HG03108 (cell line): ENCODE data around the gene PTRHD1.

Experiments used
- ATAC-seq: cut with Tn5 transposase; IDR thresholded peaks from one replicate; pipeline ENCODE4 v1.9.1; 2021; ENCODE audit warnings: moderate library complexity; ENCODE audit not compliant: unreplicated experiment

Gene PTRHD1

DNA sequence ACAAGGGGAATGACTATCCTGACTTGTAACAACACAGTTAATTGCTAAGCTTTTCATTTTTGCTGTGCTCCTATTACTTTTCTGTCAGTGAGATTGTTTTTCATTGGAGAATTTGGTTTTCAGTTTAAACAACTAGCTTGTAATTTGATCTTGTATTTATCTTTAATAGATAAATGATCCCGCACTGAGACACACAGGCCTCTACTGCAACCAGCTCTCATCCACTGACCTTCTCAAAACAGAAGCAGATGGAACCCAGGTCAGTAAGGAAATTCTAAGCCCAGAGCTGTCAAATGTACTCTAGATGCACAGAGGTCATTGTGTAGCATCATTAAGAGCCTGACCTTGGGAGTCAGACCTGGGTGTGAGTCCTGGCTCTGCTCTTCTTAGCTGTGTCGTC lies 30.7 kb downstream of the PTRHD1 start:
- no peak for ATAC-seq

DNA sequence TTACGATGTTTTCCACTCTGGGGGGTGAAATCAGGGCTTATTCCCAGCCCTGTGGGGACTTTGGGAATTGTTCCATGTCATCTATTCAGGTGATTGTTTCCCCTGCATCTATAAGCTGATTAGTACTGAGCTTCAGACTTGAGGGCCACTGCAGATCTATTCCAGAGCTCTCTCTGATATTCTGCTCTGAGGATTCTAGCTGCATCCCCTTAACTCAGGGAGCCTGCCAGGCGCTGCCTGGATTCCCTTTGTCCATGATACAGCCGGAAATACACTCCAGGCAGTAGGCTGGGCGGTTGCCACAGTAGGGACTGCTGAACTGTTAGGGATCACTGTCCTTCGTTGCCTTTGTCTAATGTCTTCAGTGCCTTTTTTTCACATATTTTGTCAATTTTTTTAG lies 31.3 kb downstream of the PTRHD1 start:
- ATAC-seq: no peak

DNA sequence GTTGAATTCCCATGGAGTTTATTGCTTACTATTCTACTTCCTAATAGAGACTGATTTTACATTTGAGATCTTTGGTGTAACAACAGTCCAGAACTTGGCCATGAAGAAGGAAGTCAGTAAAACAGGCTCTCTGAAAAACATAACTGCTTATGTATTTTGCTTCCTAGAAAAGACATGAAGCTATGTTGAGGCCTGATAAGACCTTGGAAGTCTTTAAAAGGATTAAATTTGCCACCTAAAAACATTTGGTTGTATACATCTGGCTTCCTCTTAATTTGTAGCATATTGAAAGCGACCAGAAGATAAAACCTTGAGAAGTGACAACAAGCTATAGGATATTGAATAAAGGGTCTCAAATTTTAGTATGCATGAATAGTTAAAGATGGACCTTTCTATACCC lies 36.4 kb downstream of the PTRHD1 start:
- ATAC-seq: no peak

DNA sequence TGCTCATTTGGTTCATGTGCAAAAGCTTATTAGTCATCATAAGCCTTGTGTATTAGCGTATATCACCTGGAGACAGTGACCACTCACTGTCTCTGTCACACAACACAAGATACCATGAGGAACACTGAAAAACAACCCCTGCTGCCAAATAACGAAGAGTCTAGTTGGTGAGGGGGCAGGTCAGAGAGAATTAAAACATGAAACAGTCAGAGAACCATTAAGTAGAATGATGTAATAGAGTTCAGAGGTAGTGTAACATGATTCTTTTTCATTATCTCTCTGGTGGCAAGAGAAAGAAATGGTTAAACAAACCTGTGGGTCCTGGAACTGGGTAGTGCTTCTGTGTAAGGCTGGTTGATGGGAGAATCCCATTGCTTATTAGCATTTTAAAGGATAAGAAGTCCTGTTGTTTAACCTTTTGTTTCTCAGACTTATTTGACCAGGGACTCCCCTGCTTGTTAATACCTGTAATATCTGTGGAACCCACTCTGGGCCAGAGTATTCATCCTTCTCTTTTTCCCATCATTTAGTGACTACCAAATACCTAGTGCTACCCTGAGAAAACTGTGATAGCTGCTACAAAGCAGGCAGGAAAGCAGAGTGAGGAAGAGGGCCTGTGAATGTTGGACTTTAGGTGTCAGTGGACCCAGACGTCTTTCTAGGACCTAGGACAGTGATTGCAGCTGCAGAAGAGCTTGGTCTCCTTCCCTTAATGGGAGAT lies 38.0 kb downstream of the PTRHD1 start:
- no peak for ATAC-seq

DNA sequence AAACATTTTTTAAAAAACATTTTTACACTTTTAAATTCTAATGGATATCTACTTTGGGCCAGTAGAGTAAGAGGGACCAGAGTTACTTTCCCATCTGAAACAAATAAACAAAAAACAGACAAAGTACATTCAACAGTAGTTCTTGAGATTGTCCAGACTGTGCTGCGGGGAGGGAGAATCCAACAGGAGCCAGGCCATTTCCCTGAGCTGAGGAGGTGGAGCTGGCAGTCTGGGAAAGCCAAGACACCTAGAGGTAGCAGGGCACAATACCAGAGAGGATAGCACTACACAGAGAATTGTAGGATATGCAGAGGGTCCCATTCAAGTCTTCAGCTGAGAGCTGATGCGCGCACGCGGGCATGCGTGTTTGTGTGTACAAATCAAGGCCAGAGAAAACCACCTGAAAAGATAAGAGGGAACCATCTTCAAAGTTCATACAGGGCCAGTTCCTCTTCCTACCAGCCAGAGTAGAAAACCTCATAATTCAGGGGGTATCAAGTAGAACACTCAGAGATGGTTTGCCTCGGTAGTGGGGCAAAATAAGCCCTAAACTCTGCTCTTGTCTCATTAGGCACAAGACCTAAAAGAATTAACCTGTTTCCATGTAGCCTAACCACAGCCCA lies 44.0 kb downstream of the PTRHD1 start:
- no peak for ATAC-seq

DNA sequence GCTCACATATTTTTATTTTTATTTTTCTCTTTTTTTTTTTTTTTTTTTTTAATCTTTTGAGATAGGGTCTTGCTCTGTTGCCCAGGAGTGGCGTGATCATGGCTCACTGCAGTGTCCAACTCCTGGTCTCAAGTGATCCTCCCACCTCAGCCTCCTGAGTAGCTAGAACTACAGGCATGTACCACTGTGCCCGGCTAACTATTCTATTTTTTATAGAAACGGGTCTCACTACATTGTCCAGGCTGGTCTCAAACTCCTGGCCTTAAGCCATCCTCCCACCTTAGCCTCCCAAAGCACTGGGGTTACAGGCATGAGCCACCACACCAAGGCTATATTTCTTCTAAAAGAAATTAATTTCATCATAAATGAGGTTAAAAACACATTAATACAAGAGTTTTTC lies 45.9 kb downstream of the PTRHD1 start:
- ATAC-seq: no peak

DNA sequence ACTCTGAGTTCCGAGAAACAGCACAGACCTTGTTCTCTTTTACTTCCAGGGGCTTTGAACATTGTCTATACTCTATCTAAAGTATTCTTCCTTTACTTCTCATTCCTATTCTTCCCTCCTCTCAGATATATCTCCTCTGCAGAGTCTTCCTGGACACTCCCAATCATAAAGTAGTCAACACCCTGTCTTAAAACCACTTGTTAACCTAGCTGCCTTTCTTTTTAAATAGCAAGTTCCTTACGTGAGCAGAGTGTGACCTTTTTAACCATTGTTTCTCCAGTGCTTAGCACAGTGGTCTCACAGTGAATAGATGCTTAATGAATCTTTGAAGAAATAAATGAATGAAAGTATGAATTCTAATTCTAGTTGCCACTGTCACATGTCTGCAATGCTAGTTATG lies 47.4 kb downstream of the PTRHD1 start:
- no peak for ATAC-seq

DNA sequence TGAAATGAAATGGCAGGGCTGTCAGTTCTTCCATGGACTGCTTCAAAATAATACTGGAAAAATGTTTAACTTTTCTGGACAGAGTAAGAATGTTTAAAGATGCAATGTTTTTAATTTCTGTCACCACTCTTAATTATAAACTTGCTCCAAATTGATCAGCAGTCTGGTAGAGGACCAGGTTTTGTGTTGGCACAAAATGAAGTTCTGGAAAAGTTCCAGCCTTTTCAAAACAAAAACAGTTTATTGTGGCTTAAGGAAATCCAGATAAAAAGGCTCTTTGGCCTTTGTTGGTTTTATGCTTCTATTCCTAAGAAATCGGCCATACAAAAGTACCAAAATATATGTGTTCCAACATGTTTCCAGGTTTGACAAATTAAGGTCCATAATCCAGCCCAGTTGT lies 48.8 kb downstream of the PTRHD1 start:
- ATAC-seq: no peak

DNA sequence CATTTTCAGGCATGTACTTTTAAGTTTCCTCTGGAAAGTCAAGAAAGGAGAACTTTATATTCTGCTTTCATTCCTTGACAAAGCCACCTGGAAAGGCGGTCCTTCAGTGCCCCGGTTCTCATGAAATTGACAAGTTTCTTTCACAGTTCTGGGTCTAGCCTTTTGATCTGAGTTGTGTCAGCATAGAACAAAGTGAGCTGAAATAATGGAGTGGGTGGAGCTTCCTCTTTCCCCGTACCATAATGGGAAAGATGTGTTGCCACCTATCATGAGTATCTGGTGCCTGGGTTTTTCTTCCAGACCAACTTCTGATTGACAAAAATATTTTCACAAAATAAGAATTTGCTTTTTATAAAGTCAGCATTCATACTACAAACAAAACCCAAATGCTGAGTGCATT lies 49.3 kb downstream of the PTRHD1 start:
- ATAC-seq: no peak

DNA sequence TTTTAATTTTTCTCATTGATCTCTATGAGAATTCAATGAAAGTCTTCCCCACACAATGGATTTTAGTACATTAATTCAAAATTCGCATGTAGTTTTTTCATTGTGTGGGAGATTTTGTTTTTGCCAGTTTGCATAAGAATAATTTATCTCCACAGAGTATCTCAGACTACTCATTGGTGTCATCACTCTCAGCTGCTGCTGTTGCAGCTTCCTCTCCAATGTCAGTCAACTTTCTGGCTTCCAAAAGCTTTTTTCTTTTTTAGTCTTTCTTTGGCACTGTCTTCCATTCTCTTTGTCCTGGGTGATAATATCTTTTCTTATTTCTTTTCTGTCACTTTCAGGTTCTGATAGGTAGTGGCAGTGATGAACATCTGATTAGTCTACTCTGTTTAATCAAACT lies 50.5 kb downstream of the PTRHD1 start:
- no peak for ATAC-seq

DNA sequence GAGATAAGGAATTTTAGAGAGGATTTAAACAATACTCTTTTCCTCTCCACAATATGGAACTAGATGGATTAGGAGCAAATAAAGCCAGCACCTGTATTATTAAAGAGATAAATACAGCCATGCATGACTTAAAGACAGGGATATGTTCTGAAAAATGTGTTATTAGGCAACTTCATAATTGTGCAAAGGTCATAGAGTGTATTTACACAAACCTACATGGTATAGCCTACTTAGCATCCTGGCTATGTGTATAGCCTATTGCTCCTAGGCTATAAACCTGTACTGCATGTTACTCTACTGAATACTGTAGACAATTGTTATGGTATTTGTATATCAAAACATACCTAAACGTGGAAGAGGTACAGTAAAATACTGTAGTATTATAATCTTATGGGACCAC lies 53.0 kb downstream of the PTRHD1 start:
- ATAC-seq: no peak
